IMR-90 (cell line): ENCODE data around the gene LPAR1.

Experiments
- CTCF ChIP-seq: conservative IDR thresholded peaks from 2 replicates; pipeline ENCODE4 v1.5.1; 2012; ENCODE audit warnings: mild to moderate bottlenecking, low read depth, low read length, improper control_type of control experiment
- MAFK ChIP-seq: IDR thresholded peaks from 2 replicates; pipeline ENCODE4 v1.6.1; 2012; ENCODE audit warnings: low read depth, low read length, improper control_type of control experiment
- RAD21 ChIP-seq: IDR thresholded peaks from 2 replicates; pipeline ENCODE4 v1.6.1; 2012; ENCODE audit warnings: low read length, improper control_type of control experiment

- TF ChIP-seq MAFK (no peak), RAD21 (no peak), CTCF (no peak)
These were observed 79.4 kb downstream of the LPAR1 start for GRCh38 chr9:110958847-110959246.
